GM19240 (cell line): ENCODE data around the gene SLC24A3.

Experiments
- DNase-seq: peaks from one replicate; pipeline ENCODE4 v3.0.0; 2011; ENCODE audit warnings: low spot score; ENCODE audit not compliant: insufficient read length

SLC24A3 gene

DNA sequence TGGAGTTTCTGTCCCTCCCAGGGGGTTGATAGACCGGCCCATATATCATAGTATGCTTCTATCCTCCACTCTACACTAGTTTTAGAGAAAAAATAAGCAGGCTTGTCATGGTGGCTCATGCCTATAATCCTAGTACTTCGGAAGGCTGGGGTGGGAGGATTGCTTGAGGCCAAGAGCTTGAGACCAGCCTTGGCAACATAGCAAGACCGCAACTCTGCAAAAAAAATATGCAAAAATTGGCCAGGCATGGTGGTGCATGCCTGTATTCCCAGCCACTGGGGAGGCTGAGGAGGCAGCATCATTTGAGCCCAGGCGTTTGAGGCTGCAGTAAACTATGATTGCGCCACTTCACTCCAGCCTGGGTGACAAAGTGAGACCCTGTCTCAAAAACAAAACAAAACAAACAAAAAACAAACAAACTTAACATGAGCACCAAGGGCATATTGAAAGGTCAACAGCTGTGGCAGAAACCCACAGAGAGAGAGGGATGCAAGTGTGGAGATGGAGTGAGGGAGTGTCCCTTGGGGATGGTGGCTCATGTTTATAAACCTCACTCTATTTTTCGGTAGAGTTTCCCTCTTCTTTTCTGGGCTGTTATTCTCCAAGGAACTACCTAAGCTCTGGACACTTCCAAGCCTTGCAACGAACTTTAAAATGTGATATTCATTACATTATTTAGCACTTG, 24.1 kb downstream of the SLC24A3 start:
- no peak for DNase-seq

DNA sequence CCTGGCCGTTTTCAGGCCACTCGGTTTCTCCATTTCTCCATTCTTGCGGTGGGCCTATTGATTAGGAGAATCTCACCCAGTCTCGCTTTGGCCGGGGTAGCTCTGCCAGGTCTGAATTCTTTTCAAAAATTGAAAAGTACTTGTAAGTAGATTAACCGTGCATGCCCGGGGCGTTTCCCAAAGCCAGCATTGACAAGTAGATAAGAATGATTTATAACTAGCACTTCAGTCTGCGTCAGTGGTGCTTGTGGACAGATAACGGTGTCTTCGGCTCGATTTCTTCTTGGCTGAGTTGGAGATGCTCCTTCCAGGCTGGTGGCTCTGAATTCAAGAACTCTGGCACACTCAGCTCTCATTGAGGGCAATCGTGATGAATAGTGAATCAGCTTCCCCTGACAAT, 29.0 kb downstream of the SLC24A3 start:
- no peak for DNase-seq

DNA sequence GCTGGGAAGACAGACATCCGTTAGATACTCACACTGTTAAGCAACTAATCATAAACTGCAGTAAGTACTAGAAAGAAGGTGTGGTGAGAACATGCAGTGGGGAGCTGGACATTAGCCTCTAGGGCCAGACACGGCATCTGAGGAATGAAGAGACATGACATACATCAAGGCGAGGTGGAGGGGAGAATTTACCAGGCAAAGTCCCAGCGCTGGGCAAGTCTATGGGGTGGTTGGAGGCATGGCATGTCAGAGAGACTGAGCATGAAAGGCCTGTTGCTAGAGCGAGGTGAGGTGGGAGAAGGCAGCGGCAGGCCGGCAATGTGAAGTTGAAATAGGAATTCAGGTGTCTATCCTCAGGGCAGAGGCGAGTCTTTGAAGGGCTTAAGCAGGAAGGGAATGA, 31.8 kb downstream of the SLC24A3 start:
- no peak for DNase-seq

DNA sequence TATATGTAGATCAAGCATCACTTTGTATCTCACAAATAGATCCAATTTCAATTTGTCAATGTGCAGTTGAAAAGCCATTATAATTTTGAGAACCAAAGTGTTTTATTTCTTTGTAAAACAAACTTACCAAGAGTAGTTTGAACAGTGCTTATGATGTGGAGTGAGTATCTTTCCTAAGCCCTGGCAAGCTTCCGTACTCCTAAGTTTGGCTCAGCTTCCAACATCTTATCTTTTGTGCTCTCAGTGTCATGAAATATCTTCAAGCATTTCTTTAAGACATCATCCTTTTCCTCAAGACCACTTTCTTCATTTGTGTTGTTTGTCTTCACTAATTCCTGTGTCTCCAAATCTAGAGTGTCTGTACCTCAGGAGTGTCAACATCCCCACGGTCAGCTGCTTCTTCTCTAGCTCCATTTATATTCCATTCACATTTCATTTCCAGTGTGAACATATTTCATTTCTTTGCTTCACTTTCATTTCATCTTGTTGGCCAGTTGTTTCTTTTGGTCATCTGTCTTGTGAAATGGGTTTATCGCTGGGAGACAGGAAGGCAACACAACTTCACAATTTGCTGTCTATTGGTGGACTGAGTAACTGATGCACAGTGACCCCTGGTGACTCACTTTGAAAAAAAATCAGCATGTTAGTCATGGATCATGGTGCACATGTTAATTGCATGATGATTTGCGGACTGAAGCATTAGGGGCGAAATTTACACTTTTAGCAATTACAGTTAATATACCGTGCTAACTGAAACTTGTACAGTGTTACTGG, 36.9 kb downstream of the SLC24A3 start:
- DNase-seq: no peak

DNA sequence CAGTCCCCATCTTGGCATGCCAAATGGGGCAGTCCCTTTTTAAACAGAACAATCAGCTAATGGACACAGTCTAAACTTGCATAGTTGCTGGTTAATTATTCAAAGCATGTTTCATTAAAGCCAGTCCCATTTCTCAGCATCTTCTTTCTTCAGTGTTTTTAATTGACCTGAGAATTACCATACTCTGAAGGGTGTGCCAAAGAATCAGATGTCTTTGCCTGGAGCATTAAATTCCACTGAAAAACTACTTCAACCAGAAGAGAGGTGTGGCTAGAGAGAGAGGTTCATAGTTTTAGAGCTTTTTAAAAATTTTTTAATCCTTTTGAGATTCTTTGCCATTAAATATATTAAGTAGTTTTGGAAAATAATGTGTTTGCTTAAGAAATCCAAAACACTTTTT, 37.9 kb downstream of the SLC24A3 start:
- no peak for DNase-seq

DNA sequence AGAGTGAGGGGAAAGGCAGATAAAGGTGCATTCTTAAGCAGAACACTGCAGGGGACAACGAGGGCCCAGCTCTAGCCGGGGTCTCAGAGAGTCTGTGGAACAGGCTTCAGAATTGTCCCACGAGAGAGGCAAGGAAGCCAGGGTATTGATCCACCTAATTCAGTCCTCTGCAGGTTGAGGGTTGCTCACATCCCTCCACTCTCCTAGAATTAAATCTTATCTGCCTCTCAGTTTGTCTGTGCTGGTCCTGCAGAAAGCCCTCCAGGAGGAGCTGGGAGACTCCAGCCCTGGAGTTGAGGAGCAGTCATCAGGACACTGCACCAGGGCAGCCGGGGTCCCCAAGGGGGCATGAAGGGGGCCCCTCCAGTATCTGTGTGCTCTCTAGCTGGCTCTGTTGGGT, 39.1 kb downstream of the SLC24A3 start:
- no peak for DNase-seq

DNA sequence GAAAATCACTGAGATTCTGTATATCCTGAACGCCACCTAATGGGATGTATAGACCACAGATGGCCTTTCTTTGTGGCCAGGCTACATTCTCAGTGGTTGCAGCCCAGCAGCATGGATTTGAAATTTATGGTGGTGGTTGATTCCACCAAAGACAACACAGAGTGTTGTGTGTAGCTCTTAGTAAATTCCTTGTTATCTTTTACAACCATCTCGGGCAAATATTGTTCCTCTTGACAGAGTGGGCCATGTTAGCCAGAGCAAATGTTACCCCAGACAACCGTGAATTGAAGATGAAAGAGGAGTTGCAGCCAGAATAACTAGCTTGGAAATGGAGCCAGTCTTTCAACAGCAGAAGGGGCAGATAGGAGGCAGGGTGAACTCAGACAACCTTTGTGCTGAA, 39.5 kb downstream of the SLC24A3 start:
- no peak for DNase-seq

DNA sequence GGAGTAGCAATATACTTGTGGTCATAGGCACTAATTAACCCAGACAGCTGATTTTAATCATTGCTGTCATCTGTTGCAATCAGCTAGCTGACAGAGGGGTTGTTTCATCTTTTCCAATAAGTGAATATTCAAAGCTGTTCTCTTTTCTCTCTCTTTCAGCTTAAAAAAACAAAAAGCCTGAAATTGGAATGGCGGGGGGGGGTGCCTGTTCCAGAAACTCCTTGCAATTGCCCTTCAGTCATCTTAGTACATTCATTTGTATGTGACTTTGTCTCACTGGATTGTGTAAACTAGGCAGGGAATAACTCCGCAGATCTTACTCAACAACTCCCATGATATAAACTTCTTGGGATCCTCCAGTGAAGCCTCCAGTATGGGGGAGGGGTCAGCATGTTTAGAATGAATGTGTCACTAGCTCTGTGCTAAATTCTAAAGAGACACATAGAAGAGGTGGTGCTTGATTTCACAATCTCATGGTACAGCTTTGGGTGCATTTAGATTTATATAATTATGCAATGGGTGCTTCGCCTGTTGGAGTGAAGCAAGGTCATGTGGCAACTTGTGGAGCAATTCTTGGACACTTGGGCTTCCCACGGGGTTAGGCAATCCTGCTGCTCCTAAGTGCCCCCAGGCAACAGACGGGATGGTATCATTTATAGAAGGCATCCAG, 40.1 kb downstream of the SLC24A3 start:
- DNase-seq: no peak

DNA sequence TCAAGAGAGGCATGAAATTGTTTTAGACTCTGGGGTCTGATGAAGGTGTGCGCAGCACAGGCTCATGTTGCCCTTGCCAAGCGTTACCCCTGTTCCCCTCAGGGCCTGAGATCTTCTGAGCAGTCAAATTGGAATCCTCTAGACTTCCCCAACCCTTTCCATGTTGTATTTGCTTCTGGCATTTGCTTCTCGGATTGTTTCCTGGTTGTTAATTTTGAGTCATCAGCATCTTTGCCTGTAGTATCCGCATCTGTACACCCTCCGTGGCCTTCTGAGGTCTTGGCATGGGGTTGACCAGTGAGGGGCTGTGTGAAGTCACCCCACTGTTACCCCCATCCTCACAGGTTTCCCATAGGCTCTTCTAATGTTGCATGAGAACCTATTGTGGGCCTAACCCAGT, 40.9 kb downstream of the SLC24A3 start:
- DNase-seq: no peak

DNA sequence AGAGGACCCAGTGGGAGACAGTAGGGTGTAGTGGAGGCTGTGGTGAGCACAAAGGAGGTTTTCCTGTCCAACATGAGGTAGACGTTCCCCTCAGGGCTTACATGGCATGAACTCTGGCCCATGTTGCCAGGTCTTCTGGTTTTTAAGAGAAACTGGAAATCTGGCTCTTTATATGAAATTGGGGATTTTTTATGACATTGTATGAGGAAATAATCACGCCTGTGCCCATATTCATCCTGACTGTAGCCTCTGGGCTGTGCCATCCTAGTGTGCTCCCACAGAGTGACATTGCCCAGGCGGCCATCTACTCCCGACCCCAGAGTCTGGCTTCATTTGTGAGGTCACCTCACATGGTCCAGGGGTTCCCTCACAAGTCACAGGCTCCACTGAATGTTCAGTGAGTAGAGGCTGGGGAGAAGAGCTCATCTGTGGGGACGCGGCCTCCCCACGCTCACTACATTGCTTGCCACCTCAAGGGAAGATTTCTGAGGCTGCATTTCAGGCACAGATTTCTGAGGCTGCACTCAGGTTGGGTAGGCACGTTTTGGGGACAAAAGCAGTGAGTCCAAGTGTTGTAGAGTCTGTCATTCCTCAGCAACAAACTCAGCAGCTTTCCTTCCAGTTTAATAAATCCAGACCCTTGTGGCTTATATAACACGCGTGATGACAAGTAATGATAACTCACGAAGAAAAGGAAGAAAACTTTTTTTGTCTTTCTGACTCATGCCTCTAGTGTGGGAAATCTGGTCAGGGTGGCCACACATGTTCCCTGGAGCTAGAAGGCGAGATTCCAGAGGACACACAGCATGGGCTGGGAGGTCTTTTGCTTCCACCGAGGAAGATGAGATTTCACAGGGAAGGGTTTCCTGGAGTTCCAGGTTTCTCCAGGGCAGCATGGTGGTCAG, 41.7 kb downstream of the SLC24A3 start:
- DNase-seq: no peak

DNA sequence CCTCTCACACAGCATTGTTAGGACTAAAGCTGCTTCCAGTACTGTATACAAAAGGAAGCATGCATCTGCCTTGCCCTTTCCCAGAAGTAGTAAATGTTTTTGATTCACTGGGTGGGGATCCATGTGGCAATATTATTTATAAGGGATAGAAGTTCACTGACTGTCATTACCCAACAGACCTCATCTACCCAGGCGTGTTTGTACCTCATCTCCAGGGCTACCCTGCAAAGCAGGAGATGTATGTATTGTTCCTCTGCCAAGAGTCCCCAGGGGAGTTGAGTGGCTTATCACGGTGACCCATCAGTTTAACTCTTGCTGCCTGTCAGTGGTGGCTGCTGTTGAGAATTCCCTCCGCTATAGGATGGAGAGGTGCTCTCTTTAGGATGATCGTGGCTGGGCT, 42.5 kb downstream of the SLC24A3 start:
- no peak for DNase-seq

DNA sequence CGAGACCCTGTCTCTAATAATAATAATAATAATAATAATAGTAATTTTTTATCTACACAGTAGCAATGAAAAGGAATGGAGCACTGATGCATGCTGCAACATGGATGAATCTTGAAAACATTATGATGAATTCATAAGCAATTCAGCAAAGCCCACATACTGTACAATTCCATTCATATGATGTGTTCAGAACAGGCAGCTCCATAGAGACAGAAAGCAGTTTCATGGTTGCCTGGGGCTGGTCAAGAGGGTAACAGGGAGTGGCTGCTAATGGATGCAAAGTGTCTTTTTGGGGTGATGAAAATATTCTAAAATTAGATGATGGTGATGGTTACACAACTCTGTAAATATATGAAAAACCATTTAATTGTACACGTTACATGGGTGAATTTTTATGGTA, 43.6 kb downstream of the SLC24A3 start:
- DNase-seq: no peak

DNA sequence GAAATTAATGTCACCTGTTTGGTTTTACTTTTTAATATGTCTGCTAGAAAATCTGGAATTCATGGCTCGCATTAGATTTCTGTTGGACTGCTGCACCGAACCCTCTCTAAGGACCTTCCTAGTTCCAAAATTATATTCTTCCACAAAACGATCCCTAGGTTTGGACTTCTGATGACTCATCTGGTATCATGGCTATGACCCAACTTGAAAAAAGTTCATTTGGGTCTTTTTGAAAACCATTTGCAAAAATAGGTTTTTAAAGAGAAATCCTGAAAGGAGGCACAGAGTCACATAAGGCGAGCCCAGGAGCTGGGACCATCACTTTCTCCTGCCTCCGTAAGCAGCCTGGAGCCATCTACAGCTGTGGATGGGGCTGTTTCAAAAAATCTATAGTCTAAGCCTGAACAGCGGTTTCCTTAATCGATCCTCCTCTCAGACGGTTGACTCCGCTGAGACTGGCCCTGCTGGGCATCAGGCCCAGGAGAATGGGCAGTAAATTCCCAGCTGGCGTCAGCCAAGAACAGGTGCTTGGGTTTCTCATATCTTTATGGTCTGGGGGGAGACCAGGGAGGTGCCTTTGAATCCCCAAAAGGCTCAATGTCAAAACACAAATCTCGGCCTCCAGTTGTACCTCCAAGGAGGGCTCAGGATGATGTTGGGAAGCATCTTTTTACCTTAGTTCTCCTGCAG, 44.6 kb downstream of the SLC24A3 start:
- no peak for DNase-seq

DNA sequence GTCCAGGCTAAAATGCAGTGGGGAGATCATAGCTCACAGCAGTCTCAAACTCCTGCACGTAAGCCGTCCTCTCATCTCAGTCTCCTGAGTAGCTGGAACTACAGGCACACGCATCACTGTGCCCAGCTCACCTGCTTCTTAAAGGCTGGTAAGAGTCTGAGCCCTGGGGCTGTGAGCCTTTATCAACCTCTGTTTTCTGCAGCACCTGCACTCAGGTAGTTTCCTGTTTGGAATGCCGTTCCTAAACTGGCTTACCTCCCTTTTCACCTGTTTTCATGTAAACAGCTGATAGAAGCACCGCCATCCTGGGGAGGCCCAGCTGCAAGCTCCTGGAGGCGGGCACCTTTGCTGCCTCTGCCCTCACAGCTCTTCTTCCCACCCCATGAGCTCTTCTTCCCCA, 45.4 kb downstream of the SLC24A3 start:
- DNase-seq: no peak

DNA sequence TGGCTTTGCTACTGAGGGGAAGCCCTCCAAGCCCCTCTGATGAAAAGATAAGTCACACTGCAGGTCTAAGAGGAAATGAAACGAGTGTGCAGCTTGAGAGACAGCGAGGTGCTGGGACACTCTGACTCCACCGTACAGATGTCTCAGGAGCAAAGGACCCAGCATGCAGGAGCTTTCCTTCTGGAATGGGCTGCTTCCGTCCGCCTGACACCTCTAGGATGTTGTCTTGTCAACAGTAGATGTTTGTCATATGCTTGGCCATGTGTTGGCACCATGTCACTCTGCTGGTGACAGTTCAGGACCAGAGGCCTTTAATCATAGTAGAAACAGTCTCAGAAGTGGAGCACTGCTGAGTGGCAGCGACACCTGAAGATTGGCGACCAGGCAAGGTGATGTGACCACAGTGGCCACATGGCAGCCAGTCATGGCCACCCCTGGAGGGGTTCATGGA, 46.7 kb downstream of the SLC24A3 start:
- DNase-seq: no peak

DNA sequence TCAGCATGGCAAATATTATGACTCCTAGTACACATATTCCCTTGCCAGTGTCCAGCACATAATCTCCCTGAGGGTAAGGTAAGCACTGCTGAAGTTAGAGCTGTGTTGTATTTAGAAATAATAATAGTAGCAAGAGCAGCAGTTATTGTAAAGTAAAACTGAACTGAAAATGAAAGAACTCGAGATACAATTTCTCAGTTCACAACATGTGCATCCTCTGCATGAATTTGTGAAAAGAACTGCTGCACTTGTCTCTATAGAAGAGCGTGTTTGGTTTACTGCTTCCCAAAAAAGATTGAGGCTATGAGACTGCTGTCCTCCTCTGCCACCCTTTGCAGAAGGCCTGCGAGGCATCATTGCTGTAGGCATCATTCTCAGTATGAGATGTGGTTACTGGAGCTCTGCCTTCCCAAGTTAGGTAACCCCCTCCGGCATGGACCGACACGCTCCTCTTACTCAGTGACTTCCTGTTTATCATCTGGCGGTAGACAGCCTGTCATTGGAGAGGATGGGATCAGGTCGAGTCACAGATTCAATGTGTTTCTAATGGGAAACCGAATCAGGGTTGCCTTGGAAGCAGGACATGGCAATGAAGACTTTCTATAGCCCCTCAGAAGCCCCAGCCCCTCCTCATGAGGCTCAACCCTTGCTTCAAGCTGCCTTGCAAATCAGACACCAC, 48.1 kb downstream of the SLC24A3 start:
- no peak for DNase-seq

DNA sequence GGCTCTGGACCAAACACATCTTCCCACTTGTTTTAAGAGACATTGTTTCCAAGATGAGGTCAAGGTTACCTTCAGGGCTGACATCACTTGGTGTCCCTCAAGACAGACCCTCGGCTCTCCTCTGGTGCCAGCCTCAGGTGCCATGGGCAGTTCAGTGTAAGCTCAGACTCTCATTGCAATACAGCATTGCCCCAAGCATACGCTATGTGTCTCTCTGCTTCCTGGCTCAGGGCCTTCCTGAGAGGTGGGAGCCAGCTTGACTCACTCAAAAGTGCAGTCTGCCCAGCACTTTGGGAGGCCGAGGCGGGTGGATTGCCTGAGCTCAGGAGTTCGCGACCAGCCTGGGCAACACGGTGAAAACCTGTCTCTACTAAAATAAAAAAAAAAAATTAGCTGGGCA, 51.7 kb downstream of the SLC24A3 start:
- no peak for DNase-seq

DNA sequence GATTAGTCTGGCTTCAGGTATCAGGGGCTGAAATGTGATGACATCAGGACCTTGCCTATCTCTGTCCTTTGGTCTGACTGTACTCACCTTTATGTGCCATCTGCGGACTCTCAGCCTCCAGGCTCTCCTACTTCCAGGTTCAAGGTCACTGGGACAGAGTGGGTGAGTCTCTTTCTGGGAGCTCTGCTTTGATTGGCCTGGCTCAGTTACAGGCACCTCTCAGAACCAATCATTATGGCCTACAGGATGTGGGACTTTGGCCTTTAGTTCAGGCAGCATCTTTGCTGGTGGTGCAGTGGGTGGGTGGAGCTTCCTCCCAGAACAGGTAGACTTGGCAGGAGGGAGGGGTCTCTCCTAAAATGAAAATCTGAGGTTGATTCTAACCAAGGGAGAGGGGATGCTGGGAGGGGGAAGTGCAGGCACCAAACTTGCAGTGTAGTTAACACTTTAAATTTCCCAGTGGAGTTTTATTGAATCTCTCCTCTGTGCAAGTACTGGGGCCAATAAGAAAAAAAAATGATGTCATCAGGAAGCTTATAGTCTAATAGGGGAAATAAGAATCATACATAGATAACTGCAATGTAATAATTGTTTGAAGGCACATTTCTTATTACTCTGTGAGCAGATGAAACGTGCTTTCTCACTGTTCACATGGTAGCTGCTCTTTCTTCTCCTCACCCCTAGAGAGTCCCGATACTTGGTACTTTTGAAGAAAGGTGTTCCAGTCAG, 53.4 kb downstream of the SLC24A3 start:
- no peak for DNase-seq

DNA sequence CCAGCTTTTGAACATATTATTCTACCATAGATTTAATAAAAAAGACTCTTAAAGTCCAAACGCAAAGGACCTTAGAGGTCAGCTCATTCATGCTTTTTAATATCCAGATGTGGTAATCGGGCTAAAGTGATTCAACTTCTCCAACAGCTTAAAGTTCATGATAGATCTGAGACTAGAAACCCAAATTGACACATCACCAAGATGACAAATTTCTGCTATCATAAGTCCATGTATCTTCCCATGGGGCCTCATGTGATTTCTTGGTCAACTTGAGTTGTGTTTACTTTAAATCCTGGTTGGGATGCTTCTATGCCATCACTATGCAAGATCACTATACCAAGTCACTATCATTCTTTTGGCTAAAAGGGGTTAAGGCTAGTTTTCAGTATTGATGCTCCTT, 56.0 kb downstream of the SLC24A3 start:
- DNase-seq: no peak
